ENCODE data around the gene PCDHGC3. TPM values are rescaled to one million over a fixed set of nuclear protein-coding genes. Genes with fewer than 3 reads are reported as not detected.

The PCDHGC3 gene
- total and polyA plus RNA-seq, 9 of the 15 experiments (the other 6 are each of a cell fraction or from before 2014, with no cell fraction given), result 0.07 TPM; not detected in 8

DNA sequence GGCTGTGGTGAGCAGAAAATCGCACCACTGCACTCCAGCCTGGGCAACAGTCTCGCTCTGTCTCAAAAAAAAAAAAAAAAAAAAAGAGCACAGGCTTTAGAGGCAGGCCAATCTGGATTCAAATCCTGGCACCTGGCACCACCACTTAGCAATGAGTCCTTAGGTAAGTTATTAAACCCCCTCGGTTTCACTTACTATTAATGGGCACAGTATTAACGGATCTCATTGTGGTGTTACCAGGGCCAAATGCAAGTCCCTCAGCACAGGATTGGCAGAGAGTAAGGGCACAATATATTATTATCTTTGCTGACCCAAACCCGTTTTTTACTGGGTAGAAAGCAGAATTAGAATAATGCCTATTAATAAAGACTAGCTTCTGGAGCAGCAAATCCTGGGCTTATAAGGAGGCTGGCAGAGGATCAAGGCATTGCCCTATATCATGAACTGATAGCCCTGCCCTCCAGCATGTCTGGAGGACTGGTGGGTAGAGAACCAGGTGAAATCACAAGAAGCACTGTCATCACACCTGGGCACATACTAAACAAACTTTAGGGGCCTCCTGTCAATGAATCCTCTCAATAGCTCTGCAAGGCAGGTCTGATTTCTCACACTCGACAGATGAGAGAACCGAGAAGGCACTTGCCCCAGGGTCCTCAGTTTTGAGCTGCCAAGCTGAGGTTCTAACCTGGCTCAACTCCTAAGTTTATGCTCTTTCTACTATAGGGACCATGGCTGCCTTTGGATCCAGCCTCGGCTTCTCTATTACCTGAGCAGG, 30.8 kb downstream of the PCDHGC3 start:
- intact Hi-C loops (cut with micrococcal nuclease), result no loop called here
- H3K9me3 ChIP-seq (replicated peaks; ENCODE audit: control insufficient read depth, insufficient read depth, low read depth, low read length), result no peaks in the 10 kb centered on the region
- ChIA-PET POLR2A (interaction anchor here (0.6 to 1.4 kb wide), 3 partner anchors 13 to 1852 kb away, joined by 3 to 5 read pairs (median 4); no protein-coding TSS in a partner anchor), CTCF (ENCODE audit: low intra/inter-chr PET ratio) (interaction anchor here (0.6 kb wide), 1 partner anchor 17 kb away, joined by 3 read pairs; no protein-coding TSS in a partner anchor)
- in situ Hi-C loops (cut with MboI), result no loop called here
- WGBS (ENCODE audit: insufficient coverage, low coverage, missing lambda C conversion rate), result 4% methylated on average over 8 of the region's 8 CpGs
- H4K20me1 ChIP-seq (replicated peaks; ENCODE audit: control insufficient read depth, insufficient read depth, low read length), result no peaks in the 10 kb centered on the region
- no peak overlapping the region for H3K4me2 ChIP-seq (ENCODE audit: insufficient read depth, low read length)
- no peak overlapping the region for H2AFZ ChIP-seq (ENCODE audit: low read depth, low read length)
- no peak for ATAC-seq
- BruUV-seq (replicated peaks), result no TSS peak
- H3K9ac ChIP-seq (ENCODE audit: insufficient read depth in 1 of 2, low read depth in 2 of 2, low read length in 2 of 2), result no peak overlapping the region
- peaks cover 10 to 30% of the 10 kb centered on the region in 2 experiments; a peak in 4 of 5 replicates for H3K27me3 ChIP-seq (ENCODE audit: control insufficient read depth in 2 of 2, insufficient read depth in 2 of 2, low read length in 2 of 2)
- H3K79me2 ChIP-seq (ENCODE audit: control insufficient read depth, insufficient read depth, low read length), result no peaks in the 10 kb centered on the region
- DNase-seq (ENCODE audit: extremely low read depth in 1 of 4, low spot score in 3 of 4), result no peak
- H3K4me1 ChIP-seq (replicated peaks in 1 of 2; ENCODE audit: control insufficient read depth in 2 of 2, insufficient read depth in 2 of 2, low read length in 2 of 2), result no peaks in the 10 kb centered on the region; a peak in 2 of 5 replicates
- no peak overlapping the region for H3K4me3 ChIP-seq
- no peak for FAIRE-seq
- H3K9me1 ChIP-seq (ENCODE audit: control insufficient read depth, insufficient read depth, low read length), result no peaks in the 10 kb centered on the region
- H3K27ac ChIP-seq (ENCODE audit: extremely low read depth, low read depth, low read length), result no peak overlapping the region
- H3K36me3 ChIP-seq (ENCODE audit: control insufficient read depth, insufficient read depth, low read length), result no peaks in the 10 kb centered on the region
- TF ChIP-seq, protein P1, sequence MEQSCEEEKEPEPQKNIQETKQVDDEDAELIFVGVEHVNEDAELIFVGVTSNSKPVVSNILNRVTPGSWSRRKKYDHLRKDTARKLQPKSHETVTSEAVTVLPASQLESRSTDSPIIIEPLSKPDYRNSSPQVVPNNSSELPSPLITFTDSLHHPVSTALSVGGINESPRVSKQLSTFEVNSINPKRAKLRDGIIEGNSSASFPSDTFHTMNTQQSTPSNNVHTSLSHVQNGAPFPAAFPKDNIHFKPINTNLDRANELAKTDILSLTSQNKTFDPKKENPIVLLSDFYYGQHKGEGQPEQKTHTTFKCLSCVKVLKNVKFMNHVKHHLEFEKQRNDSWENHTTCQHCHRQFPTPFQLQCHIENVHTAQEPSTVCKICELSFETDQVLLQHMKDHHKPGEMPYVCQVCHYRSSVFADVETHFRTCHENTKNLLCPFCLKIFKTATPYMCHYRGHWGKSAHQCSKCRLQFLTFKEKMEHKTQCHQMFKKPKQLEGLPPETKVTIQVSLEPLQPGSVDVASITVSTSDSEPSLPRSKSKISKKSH (CRISPR knock-in tag; IDR thresholded peaks at IDR 0.05), result no peak
- TF ChIP-seq ZNF311 (CRISPR knock-in tag; IDR thresholded peaks at IDR 0.05), result no peak
- no peak for TF ChIP-seq RB1 (IDR thresholded peaks at IDR 0.05; ENCODE audit: low read depth)
- no peak for TF ChIP-seq BRF1 (IDR thresholded peaks at IDR 0.05; ENCODE audit: borderline replicate concordance, extremely low read depth, insufficient read length)
- TF ChIP-seq PHB2 (IDR thresholded peaks at IDR 0.05; ENCODE audit: low read depth), result no peak
- TF ChIP-seq, protein P2, sequence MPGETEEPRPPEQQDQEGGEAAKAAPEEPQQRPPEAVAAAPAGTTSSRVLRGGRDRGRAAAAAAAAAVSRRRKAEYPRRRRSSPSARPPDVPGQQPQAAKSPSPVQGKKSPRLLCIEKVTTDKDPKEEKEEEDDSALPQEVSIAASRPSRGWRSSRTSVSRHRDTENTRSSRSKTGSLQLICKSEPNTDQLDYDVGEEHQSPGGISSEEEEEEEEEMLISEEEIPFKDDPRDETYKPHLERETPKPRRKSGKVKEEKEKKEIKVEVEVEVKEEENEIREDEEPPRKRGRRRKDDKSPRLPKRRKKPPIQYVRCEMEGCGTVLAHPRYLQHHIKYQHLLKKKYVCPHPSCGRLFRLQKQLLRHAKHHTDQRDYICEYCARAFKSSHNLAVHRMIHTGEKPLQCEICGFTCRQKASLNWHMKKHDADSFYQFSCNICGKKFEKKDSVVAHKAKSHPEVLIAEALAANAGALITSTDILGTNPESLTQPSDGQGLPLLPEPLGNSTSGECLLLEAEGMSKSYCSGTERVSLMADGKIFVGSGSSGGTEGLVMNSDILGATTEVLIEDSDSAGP (CRISPR knock-in tag; IDR thresholded peaks at IDR 0.05), result no peak
- no peak for TF ChIP-seq ZNF561 (CRISPR knock-in tag; conservative IDR thresholded peaks at IDR 0.05)
- no peak for TF ChIP-seq ZNF76 (CRISPR knock-in tag; IDR thresholded peaks at IDR 0.05; ENCODE audit: borderline replicate concordance)
- no peak for TF ChIP-seq ZNF695 (CRISPR knock-in tag; IDR thresholded peaks at IDR 0.05)
